HepG2 (cell line): ENCODE data around the gene APOA1. TPM values are rescaled to one million over a fixed set of nuclear protein-coding genes. Genes with fewer than 3 reads are reported as not detected.
A peak's percentile ranks its signal among the peaks of the same experiment; 100 is the strongest.

Source experiments
- CREB3 ChIP-seq: sonication (generic); formaldehyde crosslinking; IDR thresholded peaks from 2 replicates; pipeline ENCODE4 v1.5.0; 2020; ENCODE audit warnings: missing genetic modification reagents
- KDM2A ChIP-seq: sonication (generic); formaldehyde crosslinking; IDR thresholded peaks from 2 replicates; pipeline ENCODE4 v1.4.0; 2020; ENCODE audit warnings: low read depth, missing genetic modification reagents, borderline replicate concordance
- KLF12 ChIP-seq: sonication (generic); formaldehyde crosslinking; IDR thresholded peaks from 2 replicates; pipeline ENCODE4 v1.4.0; 2020; ENCODE audit warnings: missing genetic modification reagents, borderline replicate concordance
- MXD4 ChIP-seq: IDR thresholded peaks from 2 replicates; pipeline ENCODE4 v1.6.1; 2016; ENCODE audit warnings: mild to moderate bottlenecking, missing biosample characterization, missing genetic modification reagents
- PAXIP1 ChIP-seq: sonication (generic); formaldehyde crosslinking; conservative IDR thresholded peaks from 2 replicates; pipeline ENCODE4 v1.4.0; 2020; ENCODE audit warnings: mild to moderate bottlenecking, missing genetic modification reagents, moderate library complexity
- PHB2 ChIP-seq: fragments of 450-650 bp; IDR thresholded peaks from 2 replicates; pipeline ENCODE4 v1.6.1; 2018; ENCODE audit not compliant: partially characterized antibody
- SMC3 ChIP-seq: IDR thresholded peaks from 2 replicates; pipeline ENCODE4 v1.6.1; 2011; ENCODE audit warnings: low read length, improper control_type of control experiment
- ZFYVE20 ChIP-seq: sonication (generic); formaldehyde crosslinking; IDR thresholded peaks from 2 replicates; pipeline ENCODE4 v1.8.0; 2023; ENCODE audit warnings: low read depth, mild to moderate bottlenecking, moderate library complexity, missing genetic modification reagents, borderline replicate concordance
- ZMAT3 ChIP-seq: sonication (generic); formaldehyde crosslinking; conservative IDR thresholded peaks from 2 replicates; pipeline ENCODE4 v1.7.0; 2021; ENCODE audit warnings: missing genetic modification reagents
- ZNF101 ChIP-seq: sonication (generic); formaldehyde crosslinking; IDR thresholded peaks from 2 replicates; pipeline ENCODE4 v1.4.0; 2020; ENCODE audit warnings: mild to moderate bottlenecking, low read depth, missing genetic modification reagents, borderline replicate concordance
- ZNF281 ChIP-seq: sonication (generic); formaldehyde crosslinking; IDR thresholded peaks from 2 replicates; pipeline ENCODE4 v1.4.0; 2020; ENCODE audit warnings: missing genetic modification reagents, borderline replicate concordance
- ZNF660 ChIP-seq: sonication (generic); formaldehyde crosslinking; IDR thresholded peaks from 2 replicates; pipeline ENCODE4 v1.5.1; 2020; ENCODE audit warnings: mild to moderate bottlenecking, low read depth, missing genetic modification reagents, borderline replicate concordance
- polyA plus RNA-seq, 8 experiments: library from polyadenylated mRNA; depleted of rRNA in 3 of 8; stranded (reverse) in 7 of 8; unstranded in 1 of 8; fragments of >200 nt; fragmentation: Illumina TruSeq in 4 of 8; extraction: Trizol in 4 of 8; gene quantifications; 2 replicates each; pipeline versions ENCODE4 v1.2.1 to v1.2.3, GENCODE V29; 2011 to 2016; ENCODE audit warnings: low read depth in 4 of 8, missing spikeins in 1 of 8, mixed read lengths in 1 of 8; ENCODE audit not compliant: insufficient read depth in 1 of 8
- total RNA-seq, 5 experiments: library from RNA; depleted of rRNA; stranded (reverse); fragments of >200 nt; fragmentation: Illumina TruSeq; extraction: Trizol; gene quantifications; 2 replicates each; pipeline ENCODE4 v1.2.3, GENCODE V29; 2016; ENCODE audit warnings: low read depth in 1 of 5
- TF ChIP-seq, protein P1 (sequence below): sonication (generic); formaldehyde crosslinking; IDR thresholded peaks from 2 replicates; pipeline ENCODE4 v1.4.0; 2020; ENCODE audit warnings: mild to moderate bottlenecking, missing genetic modification reagents

Gene APOA1
- total and polyA plus RNA-seq, 2 of the 13 experiments (the other 11 are each of a cell fraction or from before 2014, with no cell fraction given) = 1,973 to 5,485 TPM

DNA sequence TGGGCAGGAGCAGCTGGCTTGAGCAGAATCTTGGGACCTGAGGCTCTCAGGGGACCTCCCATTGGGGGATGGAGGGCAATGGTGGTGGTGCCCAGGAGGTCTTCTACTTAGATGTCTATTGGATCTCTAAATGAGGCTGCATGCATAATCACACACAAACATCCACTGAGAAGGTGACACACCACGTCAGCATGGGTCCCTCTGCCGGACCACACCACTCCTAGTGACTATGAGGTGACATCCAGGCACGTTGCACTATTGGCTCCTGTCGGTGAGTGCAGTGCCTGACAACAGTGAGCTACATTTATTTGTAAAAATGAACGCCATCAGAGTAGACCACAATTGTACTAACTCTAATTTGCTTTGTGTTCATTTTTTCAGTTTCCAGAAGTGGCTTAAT is 12.0 kb downstream of the APOA1 start (continued):
- TF ChIP-seq CREB3 (no peak), ZMAT3 (CRISPR knock-in tag) (no peak), SMC3 (peak; percentile 60; the same call in 1 of the 2 replicates), KLF12 (CRISPR knock-in tag) (no peak), ZNF281 (peak; percentile 25; the same call in 1 of the 2 replicates), MXD4 (peak; percentile 35; the same call in 1 of the 2 replicates), ZNF101 (no peak), KDM2A (CRISPR knock-in tag) (0 out of 2 replicates have a peak, but pooled peaks have one; percentile 7), ZNF660 (0 out of 2 replicates have a peak, but pooled peaks have one; percentile 45), ZFYVE20 (CRISPR knock-in tag) (no peak), PHB2 (no peak), PAXIP1 (CRISPR knock-in tag) (0 out of 2 replicates have a peak, but pooled peaks have one; percentile 9)
- TF ChIP-seq, protein P1, sequence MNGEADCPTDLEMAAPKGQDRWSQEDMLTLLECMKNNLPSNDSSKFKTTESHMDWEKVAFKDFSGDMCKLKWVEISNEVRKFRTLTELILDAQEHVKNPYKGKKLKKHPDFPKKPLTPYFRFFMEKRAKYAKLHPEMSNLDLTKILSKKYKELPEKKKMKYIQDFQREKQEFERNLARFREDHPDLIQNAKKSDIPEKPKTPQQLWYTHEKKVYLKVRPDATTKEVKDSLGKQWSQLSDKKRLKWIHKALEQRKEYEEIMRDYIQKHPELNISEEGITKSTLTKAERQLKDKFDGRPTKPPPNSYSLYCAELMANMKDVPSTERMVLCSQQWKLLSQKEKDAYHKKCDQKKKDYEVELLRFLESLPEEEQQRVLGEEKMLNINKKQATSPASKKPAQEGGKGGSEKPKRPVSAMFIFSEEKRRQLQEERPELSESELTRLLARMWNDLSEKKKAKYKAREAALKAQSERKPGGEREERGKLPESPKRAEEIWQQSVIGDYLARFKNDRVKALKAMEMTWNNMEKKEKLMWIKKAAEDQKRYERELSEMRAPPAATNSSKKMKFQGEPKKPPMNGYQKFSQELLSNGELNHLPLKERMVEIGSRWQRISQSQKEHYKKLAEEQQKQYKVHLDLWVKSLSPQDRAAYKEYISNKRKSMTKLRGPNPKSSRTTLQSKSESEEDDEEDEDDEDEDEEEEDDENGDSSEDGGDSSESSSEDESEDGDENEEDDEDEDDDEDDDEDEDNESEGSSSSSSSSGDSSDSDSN = 0 out of 2 replicates have a peak, but pooled peaks have one; percentile 2
